ENCODE measurements around the gene PDE4B. TPM values are rescaled to one million over a fixed set of nuclear protein-coding genes. Genes with fewer than 3 reads are reported as not detected.

PDE4B gene
- total and polyA plus RNA-seq, 10 of the 15 experiments (the other 5 are each of a cell fraction or from before 2014, with no cell fraction given), result 3.0 to 13.2 (median 5.7) TPM

DNA sequence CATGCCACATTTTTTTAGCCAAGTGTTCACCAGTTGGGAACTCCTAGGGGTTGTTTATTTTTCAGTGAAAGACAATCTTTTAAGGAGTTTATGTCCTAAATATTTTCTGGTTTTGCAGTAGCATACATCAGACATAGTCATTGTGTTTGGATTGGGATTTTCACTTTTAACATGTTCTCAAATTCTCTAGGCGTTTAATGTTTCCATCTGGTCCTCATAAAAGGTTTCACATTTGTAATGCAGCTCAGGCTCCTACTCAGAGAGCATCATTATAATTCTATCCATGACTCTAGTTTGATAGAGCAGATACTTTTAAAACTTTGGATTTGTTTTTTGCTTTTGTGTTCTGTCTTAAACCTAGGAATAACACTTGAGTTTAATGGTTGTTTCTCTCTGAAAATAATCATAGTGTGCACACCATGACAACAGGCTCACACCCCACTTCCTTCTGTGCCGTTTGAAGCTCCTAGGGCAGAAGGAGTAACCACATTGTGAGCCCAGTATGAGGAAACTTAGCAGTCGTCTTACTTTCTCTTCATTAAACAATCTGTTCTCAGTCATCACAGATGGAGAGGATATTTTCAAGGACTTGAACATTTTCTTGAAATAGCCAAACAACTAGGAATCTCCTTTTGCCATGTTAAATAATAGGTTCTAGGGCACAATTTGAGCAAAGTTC is 219.6 kb downstream of the PDE4B start (continued):
- TF ChIP-seq, protein P1, sequence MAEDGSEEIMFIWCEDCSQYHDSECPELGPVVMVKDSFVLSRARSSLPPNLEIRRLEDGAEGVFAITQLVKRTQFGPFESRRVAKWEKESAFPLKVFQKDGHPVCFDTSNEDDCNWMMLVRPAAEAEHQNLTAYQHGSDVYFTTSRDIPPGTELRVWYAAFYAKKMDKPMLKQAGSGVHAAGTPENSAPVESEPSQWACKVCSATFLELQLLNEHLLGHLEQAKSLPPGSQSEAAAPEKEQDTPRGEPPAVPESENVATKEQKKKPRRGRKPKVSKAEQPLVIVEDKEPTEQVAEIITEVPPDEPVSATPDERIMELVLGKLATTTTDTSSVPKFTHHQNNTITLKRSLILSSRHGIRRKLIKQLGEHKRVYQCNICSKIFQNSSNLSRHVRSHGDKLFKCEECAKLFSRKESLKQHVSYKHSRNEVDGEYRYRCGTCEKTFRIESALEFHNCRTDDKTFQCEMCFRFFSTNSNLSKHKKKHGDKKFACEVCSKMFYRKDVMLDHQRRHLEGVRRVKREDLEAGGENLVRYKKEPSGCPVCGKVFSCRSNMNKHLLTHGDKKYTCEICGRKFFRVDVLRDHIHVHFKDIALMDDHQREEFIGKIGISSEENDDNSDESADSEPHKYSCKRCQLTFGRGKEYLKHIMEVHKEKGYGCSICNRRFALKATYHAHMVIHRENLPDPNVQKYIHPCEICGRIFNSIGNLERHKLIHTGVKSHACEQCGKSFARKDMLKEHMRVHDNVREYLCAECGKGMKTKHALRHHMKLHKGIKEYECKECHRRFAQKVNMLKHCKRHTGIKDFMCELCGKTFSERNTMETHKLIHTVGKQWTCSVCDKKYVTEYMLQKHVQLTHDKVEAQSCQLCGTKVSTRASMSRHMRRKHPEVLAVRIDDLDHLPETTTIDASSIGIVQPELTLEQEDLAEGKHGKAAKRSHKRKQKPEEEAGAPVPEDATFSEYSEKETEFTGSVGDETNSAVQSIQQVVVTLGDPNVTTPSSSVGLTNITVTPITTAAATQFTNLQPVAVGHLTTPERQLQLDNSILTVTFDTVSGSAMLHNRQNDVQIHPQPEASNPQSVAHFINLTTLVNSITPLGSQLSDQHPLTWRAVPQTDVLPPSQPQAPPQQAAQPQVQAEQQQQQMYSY (CRISPR knock-in tag; IDR thresholded peaks at IDR 0.05), result no peak
- TF ChIP-seq EED (IDR thresholded peaks at IDR 0.05; ENCODE audit: low read depth), result no peak
- TF ChIP-seq, protein P2, sequence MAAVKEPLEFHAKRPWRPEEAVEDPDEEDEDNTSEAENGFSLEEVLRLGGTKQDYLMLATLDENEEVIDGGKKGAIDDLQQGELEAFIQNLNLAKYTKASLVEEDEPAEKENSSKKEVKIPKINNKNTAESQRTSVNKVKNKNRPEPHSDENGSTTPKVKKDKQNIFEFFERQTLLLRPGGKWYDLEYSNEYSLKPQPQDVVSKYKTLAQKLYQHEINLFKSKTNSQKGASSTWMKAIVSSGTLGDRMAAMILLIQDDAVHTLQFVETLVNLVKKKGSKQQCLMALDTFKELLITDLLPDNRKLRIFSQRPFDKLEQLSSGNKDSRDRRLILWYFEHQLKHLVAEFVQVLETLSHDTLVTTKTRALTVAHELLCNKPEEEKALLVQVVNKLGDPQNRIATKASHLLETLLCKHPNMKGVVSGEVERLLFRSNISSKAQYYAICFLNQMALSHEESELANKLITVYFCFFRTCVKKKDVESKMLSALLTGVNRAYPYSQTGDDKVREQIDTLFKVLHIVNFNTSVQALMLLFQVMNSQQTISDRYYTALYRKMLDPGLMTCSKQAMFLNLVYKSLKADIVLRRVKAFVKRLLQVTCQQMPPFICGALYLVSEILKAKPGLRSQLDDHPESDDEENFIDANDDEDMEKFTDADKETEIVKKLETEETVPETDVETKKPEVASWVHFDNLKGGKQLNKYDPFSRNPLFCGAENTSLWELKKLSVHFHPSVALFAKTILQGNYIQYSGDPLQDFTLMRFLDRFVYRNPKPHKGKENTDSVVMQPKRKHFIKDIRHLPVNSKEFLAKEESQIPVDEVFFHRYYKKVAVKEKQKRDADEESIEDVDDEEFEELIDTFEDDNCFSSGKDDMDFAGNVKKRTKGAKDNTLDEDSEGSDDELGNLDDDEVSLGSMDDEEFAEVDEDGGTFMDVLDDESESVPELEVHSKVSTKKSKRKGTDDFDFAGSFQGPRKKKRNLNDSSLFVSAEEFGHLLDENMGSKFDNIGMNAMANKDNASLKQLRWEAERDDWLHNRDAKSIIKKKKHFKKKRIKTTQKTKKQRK (IDR thresholded peaks at IDR 0.05; ENCODE audit: low read depth, low read length), result no peak
- TF ChIP-seq SP1 (IDR thresholded peaks at IDR 0.05; ENCODE audit: low read depth, low read length), result no peak
- TF ChIP-seq JUNB (IDR thresholded peaks at IDR 0.05), result no peak
- no peak for TF ChIP-seq SREBF2 (IDR thresholded peaks at IDR 0.05; ENCODE audit: low read length)

Data from GM12878 (cell line).